Stimulated activated CD4-positive, alpha-beta T cell treated with anti-CD3 and anti-CD28 coated beads, TNF-alpha, amount 100 ng/mL, for 1 hour (primary cell): Measurements from ENCODE around the gene ALKBH8.
"Not testable (repeated sequence)": the region's sequence is repeated elsewhere in the genome, so short reads cannot be mapped to it uniquely, and the experiment has no call there.

ENCODE experiments used
- DNase-seq, 3 donors: peaks; one replicate each; pipeline ENCODE4 v3.0.0-alpha.2; 2020; ENCODE audit warnings: low read depth in 3 of 3, low spot score in 1 of 3

The ALKBH8 gene

GRCh38 chr11:107577346-107577711, 11.8 kb upstream of the ALKBH8 start:
- no peak for DNase-seq

GRCh38 chr11:107576497-107577345, 11.2 kb upstream of the ALKBH8 start:
- peak in 1 of 3 donors; percentile 32 for DNase-seq

GRCh38 chr11:107573438-107573837, 7.9 kb upstream of the ALKBH8 start:
- DNase-seq = no peak

- DNase-seq = no peak
Measured at GRCh38 chr11:107570015-107570414, 4.5 kb upstream of the ALKBH8 start.

GRCh38 chr11:107567739-107568335, 2.3 kb upstream of the ALKBH8 start:
- no peak for DNase-seq

GRCh38 chr11:107566569-107566968, 1.0 kb upstream of the ALKBH8 start:
- no peak for DNase-seq

- not testable (repeated sequence) for DNase-seq
Measured at GRCh38 chr11:107565955-107566501, 493 bp upstream of the ALKBH8 start.

- DNase-seq = no peak
Measured at GRCh38 chr11:107564877-107565218, 687 bp downstream of the ALKBH8 start.

GRCh38 chr11:107563702-107564101, 1.8 kb downstream of the ALKBH8 start:
- DNase-seq = no peak

GRCh38 chr11:107562647-107563208, 2.8 kb downstream of the ALKBH8 start:
- no peak for DNase-seq

- no peak for DNase-seq
Measured at GRCh38 chr11:107561688-107562087, 3.8 kb downstream of the ALKBH8 start.

GRCh38 chr11:107550304-107550703, 15.2 kb downstream of the ALKBH8 start:
- no peak for DNase-seq

GRCh38 chr11:107549954-107550285, 15.6 kb downstream of the ALKBH8 start:
- no peak for DNase-seq

GRCh38 chr11:107549253-107549953, 16.1 kb downstream of the ALKBH8 start:
- DNase-seq = no peak

GRCh38 chr11:107547961-107548360, 17.6 kb downstream of the ALKBH8 start:
- DNase-seq = no peak

GRCh38 chr11:107545101-107545514, 20.4 kb downstream of the ALKBH8 start:
- no peak for DNase-seq

- no peak for DNase-seq
Measured at GRCh38 chr11:107538821-107539220, 26.7 kb downstream of the ALKBH8 start.

- DNase-seq = no peak
Measured at GRCh38 chr11:107538239-107538638, 27.3 kb downstream of the ALKBH8 start.

GRCh38 chr11:107537155-107537554, 28.4 kb downstream of the ALKBH8 start:
- not testable (repeated sequence) for DNase-seq

GRCh38 chr11:107526197-107526596, 39.3 kb downstream of the ALKBH8 start:
- no peak for DNase-seq

GRCh38 chr11:107508858-107509244, 56.7 kb downstream of the ALKBH8 start:
- no peak for DNase-seq
